ENCODE measurements around the gene PADI4. TPM values are rescaled to one million over a fixed set of nuclear protein-coding genes. Genes with fewer than 3 reads are reported as not detected.

The PADI4 gene
- total RNA-seq, 1 donor from 2014 or later = 0.48 TPM

DNA sequence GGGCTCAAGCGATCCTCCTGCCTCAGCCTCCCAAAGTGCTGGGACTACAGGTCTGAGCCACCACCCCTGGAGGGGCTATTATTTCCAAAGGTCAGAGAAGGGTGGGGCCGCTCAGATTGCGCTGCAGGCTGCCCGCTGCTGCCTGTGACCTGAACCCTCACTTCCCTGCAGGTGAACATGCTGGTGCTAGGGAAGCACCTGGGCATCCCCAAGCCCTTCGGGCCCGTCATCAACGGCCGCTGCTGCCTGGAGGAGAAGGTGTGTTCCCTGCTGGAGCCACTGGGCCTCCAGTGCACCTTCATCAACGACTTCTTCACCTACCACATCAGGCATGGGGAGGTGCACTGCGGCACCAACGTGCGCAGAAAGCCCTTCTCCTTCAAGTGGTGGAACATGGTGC, 55.4 kb downstream of the PADI4 start:
- intact Hi-C loops (cut with DNase I) = no loop called here
- no peak for DNase-seq
- no peak for ATAC-seq (ENCODE audit: poor library complexity)

- ATAC-seq (ENCODE audit: poor library complexity) (no peak), DNase-seq (no peak)
- intact Hi-C loops (cut with DNase I) = no loop called here
Observed at GRCh38 chr1:17363771-17364170, 55.8 kb downstream of the PADI4 start.

DNA sequence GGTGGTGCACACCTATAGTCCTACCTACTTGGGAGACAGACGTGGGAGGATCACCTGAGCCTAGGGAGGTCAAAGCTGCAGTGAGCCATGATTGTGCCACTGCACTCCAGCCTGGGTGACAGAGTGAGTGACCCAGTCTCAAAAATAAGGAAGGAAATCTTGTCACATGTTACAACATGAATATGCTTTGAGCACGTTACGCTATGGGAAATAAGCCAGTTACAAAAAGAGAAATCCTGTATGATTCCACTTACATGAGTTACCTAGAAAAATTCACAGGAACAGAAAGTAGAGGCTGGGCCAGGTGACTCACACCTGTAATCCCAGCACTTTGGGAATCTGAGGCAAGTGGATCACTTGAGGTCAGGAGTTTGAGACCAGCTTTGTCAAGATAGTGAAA, 57.3 kb downstream of the PADI4 start:
- DNase-seq = no peak
- intact Hi-C loops (cut with DNase I) = no loop called here
- no peak for ATAC-seq (ENCODE audit: poor library complexity)

DNA sequence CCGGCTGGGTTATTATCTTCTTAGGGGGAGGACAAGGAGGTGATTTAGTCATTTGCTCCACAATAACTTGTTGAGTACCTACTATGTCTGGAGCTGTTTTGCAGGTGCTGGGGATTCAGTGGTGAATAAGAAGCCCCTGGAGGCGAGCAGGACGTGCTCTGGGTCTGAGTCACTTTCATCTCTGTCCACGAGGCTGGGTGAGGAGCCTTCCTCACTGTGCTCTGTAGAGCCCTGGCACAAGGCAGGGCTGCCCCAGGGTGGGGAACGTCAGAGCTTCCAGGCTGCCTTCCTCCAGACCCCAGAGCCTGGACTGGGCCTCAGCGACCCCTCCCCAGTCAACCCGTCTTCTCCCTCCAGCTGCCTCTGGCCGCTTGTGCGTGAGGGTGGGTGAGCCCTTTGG, 61.5 kb downstream of the PADI4 start:
- intact Hi-C loops (cut with DNase I) = no loop called here
- ATAC-seq (ENCODE audit: poor library complexity) = no peak
- no peak for DNase-seq

- ATAC-seq (ENCODE audit: poor library complexity) = no peak
- DNase-seq = no peak
- intact Hi-C loops (cut with DNase I) = no loop called here
Observed at GRCh38 chr1:17370618-17371017, 62.6 kb downstream of the PADI4 start.

DNA sequence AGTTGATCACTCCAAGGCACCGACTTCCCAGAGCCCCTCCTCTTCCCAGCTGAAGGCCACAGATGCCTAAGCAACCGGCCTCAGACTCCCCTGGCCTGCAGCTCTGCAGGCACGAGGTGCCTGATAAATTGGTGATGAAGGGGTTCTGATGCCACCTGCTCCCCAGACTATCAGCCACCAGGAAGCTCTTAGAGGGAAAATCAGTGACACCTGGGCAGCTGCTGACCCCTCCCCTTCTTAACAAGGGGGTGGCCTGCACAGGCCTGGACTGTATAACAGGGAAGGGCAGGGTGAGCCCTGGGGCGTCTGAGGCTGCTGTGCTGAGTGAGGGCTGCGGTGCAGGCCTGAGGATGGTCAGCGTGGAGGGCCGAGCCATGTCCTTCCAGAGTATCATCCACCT, 63.9 kb downstream of the PADI4 start, which contains the start of gene PADI6:
Gene PADI6 (plus strand): TSS at position 301 of the 400 bp plus-strand sequence. CDS start 50 bp downstream, at position 351.
- ATAC-seq (ENCODE audit: poor library complexity) (no peak), DNase-seq (no peak)
- intact Hi-C loops (cut with DNase I) = no loop called here

DNA sequence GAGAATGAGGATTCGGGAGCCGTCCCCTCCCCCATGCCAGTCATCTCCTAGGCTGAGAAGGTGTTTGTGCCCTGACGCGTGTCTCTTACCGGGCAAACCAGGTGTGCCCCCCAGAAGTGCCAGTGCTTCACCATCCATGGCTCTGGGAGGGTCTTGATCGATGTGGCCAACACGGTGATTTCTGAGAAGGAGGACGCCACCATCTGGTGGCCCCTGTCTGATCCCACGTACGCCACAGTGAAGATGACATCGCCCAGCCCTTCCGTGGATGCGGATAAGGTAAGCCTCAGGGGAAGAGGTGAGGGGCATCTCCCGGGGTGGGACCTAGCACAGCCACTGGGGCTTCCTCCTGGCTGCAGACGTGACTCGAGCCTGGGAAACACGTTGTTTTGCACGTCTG, 65.0 kb downstream of the PADI4 start:
- intact Hi-C loops (cut with DNase I) = no loop called here
- no peak for ATAC-seq (ENCODE audit: poor library complexity)
- no peak for DNase-seq

DNA sequence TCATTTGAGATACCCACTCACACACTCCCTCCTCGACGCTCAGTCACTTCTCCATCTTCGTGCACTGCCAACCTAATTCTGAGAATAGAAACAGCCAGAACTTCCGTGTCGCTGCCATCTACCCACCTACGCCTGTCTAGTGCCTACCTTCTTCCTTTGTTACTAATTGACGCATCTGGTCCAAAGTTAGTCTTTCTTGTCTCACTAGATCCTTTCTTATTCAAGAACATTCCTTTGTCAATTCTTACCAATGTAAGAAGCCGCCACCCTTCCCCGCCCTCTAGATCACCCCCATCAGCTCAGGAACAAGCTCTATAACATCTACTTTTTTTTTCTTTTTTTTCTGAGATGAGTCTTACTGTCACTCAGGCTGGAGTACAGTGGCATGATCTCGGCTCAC, 67.7 kb downstream of the PADI4 start:
- ATAC-seq (ENCODE audit: poor library complexity) (no peak), DNase-seq (no peak)
- intact Hi-C loops (cut with DNase I) = no loop called here

GRCh38 chr1:17377325-17377953, 69.4 kb downstream of the PADI4 start:
- no peak for DNase-seq
- intact Hi-C loops (cut with DNase I) = no loop called here
- ATAC-seq (ENCODE audit: poor library complexity) = no peak

- ATAC-seq (ENCODE audit: poor library complexity) = no peak
Observed at GRCh38 chr1:17381161-17381560, 73.2 kb downstream of the PADI4 start.

GRCh38 chr1:17392199-17392740, 84.3 kb downstream of the PADI4 start:
- ATAC-seq (ENCODE audit: poor library complexity) = no peak
- DNase-seq = no peak
- intact Hi-C loops (cut with DNase I) = no loop called here

More at GRCh38 chr1:17381161-17381560, 73.2 kb downstream of the PADI4 start:
- intact Hi-C loops (cut with DNase I) = no loop called here
- DNase-seq = no peak

DNA sequence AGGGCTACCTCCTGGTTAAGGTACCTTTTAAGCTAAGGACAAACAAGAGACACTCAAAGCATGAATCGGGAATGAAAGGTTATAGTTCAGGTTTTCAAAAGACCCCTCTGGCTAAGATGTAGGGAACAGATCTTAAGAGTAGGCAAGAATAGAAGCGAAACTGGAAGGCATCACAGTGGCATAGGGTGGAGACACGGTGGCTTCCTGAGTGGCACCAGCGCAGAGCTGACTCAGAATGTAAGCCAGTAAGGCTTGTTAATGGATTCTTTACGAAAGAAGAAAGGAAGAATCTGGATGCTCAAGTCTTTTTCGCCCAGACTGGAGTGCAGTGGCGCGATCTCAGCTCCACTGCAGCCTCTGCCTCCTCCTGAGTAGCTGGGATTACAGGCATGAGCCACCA, 85.2 kb downstream of the PADI4 start:
- intact Hi-C loops (cut with DNase I) = no loop called here

DNA sequence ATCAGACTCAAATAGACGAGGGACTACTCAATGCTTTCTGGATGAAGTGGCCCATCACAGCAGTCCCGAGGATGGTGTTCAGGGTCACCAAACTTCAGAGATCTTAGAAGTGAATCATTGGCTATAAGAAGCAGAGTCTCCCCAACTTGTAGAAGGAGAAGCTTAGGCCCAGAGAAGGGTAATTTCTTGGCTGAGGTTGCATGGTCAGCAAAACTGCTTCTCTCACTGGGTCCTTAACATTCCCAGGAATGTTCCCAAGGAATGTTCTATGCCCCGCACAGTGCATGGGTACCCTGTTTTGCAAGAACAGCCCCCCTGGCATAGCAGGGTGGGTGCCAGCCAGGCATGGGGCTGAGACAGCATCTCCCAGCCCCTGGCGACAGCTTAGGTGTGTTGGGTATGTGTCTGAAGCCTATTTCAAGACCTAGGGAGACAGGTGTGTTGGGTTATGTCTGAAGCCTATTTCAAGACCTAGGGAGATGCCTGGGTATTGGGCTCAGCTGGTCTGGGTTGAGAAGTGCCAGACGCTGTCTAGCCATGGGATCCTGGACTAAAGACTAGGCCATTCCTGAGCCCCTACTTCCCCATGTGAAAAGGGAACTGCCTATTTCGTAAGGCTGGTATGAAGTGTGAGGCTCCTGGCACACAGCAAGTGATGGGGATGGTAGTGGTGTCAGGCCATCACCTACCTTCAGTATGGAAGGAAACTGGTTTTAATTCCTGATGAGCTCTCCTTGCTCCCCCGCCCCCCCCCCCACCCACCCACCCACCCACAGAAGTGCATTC, 90.1 kb downstream of the PADI4 start:
- no peak for DNase-seq
- intact Hi-C loops (cut with DNase I) = no loop called here
- no peak for ATAC-seq (ENCODE audit: poor library complexity)

More for the DNA sequence above, 85.2 kb downstream of the PADI4 start:
- no peak for ATAC-seq (ENCODE audit: poor library complexity)
- DNase-seq = no peak

DNA sequence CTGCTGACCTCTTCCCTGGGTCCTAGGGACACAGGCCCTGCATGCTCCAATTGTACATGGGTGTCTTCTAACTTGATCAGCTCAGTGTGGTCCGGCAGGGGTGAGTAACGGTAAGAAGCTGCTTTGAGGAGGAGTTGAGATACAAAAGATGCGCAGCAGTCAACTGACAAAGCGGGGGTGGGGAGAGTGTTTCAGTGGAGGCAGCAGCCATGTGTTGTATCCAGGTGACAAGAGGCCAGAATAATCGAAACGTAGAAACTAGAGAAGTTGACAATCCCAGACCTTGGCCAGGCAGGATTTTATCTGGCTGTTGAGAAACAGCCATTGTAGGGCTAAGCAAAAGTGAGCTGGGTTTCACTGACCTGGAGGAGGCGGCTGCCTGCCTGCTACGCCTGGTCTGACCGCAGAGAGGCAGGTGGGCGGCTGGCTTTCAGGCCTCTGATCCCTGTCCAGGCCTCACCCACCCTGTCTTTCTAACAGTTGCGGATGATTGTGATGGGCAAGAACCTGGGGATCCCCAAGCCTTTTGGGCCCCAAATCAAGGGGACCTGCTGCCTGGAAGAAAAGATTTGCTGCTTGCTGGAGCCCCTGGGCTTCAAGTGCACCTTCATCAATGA, 92.8 kb downstream of the PADI4 start:
- ATAC-seq (ENCODE audit: poor library complexity) (no peak), DNase-seq (no peak)
- intact Hi-C loops (cut with DNase I) = no loop called here

- intact Hi-C loops (cut with DNase I) = no loop called here
- ATAC-seq (ENCODE audit: poor library complexity) (no peak), DNase-seq (no peak)
Observed at GRCh38 chr1:17401841-17402240, 93.8 kb downstream of the PADI4 start.

GRCh38 chr1:17403081-17403480, 95.1 kb downstream of the PADI4 start:
- DNase-seq = no peak
- ATAC-seq (ENCODE audit: poor library complexity) = no peak
- intact Hi-C loops (cut with DNase I) = no loop called here

DNA sequence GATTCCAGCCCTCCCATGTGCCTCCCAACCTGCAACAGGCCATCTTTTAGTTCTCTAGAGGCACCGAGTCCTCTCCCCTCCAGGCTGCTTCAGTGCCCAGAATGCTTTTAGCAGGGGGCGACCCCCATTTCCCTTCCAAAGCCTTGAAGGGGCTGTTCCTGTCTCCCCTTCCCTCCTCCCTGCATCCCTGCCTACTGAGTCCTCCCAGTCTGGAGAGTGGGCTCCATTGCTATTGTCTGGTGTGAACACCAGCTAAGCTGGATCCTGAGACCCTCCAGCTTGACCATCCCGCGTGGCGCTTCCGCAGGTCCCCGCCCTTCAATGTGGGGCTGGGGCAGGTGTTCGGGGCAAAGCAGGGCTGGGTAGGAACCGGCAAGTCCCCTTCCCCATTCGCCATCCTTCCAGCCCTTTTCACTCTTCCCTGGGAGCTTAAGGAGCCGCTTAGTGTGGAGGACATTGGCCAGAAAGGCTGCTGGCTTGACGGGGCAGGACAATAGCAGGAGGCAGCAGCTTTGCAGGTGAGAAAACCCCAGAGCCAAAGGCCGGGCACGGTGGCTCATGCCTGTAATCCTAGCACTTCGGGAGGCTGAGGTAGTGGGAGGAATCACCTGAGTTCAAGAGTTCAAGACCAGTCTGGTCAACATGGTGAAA, 96.2 kb downstream of the PADI4 start:
- ATAC-seq (ENCODE audit: poor library complexity) (no peak), DNase-seq (no peak)
- intact Hi-C loops (cut with DNase I) = no loop called here

GRCh38 chr1:17404820-17405219, 96.8 kb downstream of the PADI4 start:
- no peak for DNase-seq
- ATAC-seq (ENCODE audit: poor library complexity) = no peak
- intact Hi-C loops (cut with DNase I) = loop anchor here (5.0 kb wide), 1 partner anchor 278 kb away; no protein-coding TSS in a partner anchor
